T-cell (primary cell): ENCODE measurements around the gene PPM1M. TPM values are rescaled to one million over a fixed set of nuclear protein-coding genes. Genes with fewer than 3 reads are reported as not detected.

Experiments used
- ATAC-seq, 4 experiments: fragments of 200-7000 bp in 3 of 4; fragments of 150-1000 bp in 1 of 4; cut with Tn5 transposase; replicated peaks in 1 of 4; 1 replicate in 3 of 4; 2 replicates in 1 of 4; pipeline ENCODE4 v1.10.0; 2021; ENCODE audit warnings: moderate library complexity in 3 of 4, mild to moderate bottlenecking in 2 of 4, moderate number of reproducible peaks in 1 of 4
- CTCF ChIA-PET, 2 donors: fragments of 300-600 bp; sonication (Branson Sonifier 250); formaldehyde crosslinking; loops; one replicate each; lab custom pipeline; 2022; ENCODE audit warnings: antibody characterized with exemption in 2 of 2; lab: Charles Lee
- POLR2A ChIA-PET, 2 donors: fragments of 300-600 bp; sonication (Branson Sonifier 250); formaldehyde crosslinking; loops; one replicate each; lab custom pipeline; 2022; ENCODE audit warnings: antibody characterized with exemption in 2 of 2; lab: Charles Lee
- DNase-seq, 35 experiments: peaks; one replicate each; pipeline versions ENCODE4 v3.0.0 to v3.0.0-alpha.2; 2013 to 2023
- H3K27ac ChIP-seq: one replicate; pipeline ENCODE4 v1.5.1; 2013; ENCODE audit warnings: low read length
- H3K27me3 ChIP-seq, 2 experiments: replicated peaks in 1 of 2; 1 replicate in 1 of 2; 2 replicates in 1 of 2; pipeline versions ENCODE4 v1.6.1 to v1.7.0; 2013; ENCODE audit warnings: low read length in 1 of 2, mixed read lengths in 1 of 2; ENCODE audit not compliant: control insufficient read depth in 2 of 2, insufficient read depth in 2 of 2; ENCODE audit errors: extremely low read depth in 1 of 2
- H3K36me3 ChIP-seq, 2 donors: 1 replicate in 1 of 2; 2 replicates in 1 of 2; pipeline versions ENCODE4 v1.6.1 to v1.7.0; 2013; ENCODE audit warnings: low read length in 1 of 2; ENCODE audit not compliant: control insufficient read depth in 2 of 2, insufficient read depth in 1 of 2; ENCODE audit errors: extremely low read depth in 1 of 2
- H3K4me1 ChIP-seq, 2 experiments: 1 replicate in 1 of 2; 2 replicates in 1 of 2; pipeline versions ENCODE4 v1.6.1 to v1.7.0; 2013; ENCODE audit warnings: low read length in 2 of 2, mixed read lengths in 1 of 2; ENCODE audit not compliant: insufficient read depth in 2 of 2, control insufficient read depth in 1 of 2; ENCODE audit errors: extremely low read depth in 1 of 2
- H3K4me3 ChIP-seq, 2 donors: 1 replicate in 1 of 2; 2 replicates in 1 of 2; pipeline versions ENCODE4 v1.5.1 to v1.7.0; 2013; ENCODE audit warnings: mild to moderate bottlenecking in 2 of 2, low read length in 1 of 2, moderate library complexity in 1 of 2; ENCODE audit not compliant: control insufficient read depth in 1 of 2; ENCODE audit errors: extremely low read depth in 1 of 2
- H3K9me3 ChIP-seq: 2 replicates; pipeline ENCODE4 v1.7.0; 2013
- H3K27ac Mint-ChIP-seq, 2 donors: one replicate each; pipeline ENCODE4 v1.8.0; 2020 to 2021; ENCODE audit warnings: mild to moderate bottlenecking in 2 of 2, mixed read lengths in 2 of 2
- H3K27me3 Mint-ChIP-seq, 2 donors: one replicate each; pipeline ENCODE4 v1.8.0; 2021 to 2022; ENCODE audit warnings: mixed read lengths in 2 of 2
- H3K36me3 Mint-ChIP-seq: one replicate; pipeline ENCODE4 v1.8.0; 2021; ENCODE audit warnings: mixed read lengths
- H3K4me1 Mint-ChIP-seq, 3 donors: one replicate each; pipeline ENCODE4 v1.8.0; 2020 to 2022; ENCODE audit warnings: mixed read lengths in 3 of 3, mild to moderate bottlenecking in 1 of 3
- H3K4me3 Mint-ChIP-seq, 3 donors: one replicate each; pipeline ENCODE4 v1.8.0; 2020 to 2022; ENCODE audit warnings: mild to moderate bottlenecking in 3 of 3, mixed read lengths in 3 of 3, moderate library complexity in 3 of 3
- H3K9me3 Mint-ChIP-seq, 3 donors: one replicate each; pipeline ENCODE4 v1.8.0; 2020 to 2022; ENCODE audit warnings: mixed read lengths in 3 of 3
- WGBS: methylation state at CpG from one replicate; pipeline ENCODE4 v1.1.5; 2013; ENCODE audit warnings: missing lambda C conversion rate; ENCODE audit not compliant: insufficient coverage; 5-methylcytosine and 5-hydroxymethylcytosine counted together
- total RNA-seq, 35 experiments: library from RNA in 6 of 35; stranded (reverse) in 6 of 35; fragments of 120-200 nt in 1 of 35; gene quantifications; one replicate each; pipeline versions ENCODE4 v1.2.1 to v1.2.4 and lab custom pipeline; 2013 to 2026

PPM1M gene
- total RNA-seq, 5 donors from 2014 or later (not counting 1 experiment from before 2014, with no cell fraction given), result 63.4 to 78.1 (median 73.4) TPM

DNA sequence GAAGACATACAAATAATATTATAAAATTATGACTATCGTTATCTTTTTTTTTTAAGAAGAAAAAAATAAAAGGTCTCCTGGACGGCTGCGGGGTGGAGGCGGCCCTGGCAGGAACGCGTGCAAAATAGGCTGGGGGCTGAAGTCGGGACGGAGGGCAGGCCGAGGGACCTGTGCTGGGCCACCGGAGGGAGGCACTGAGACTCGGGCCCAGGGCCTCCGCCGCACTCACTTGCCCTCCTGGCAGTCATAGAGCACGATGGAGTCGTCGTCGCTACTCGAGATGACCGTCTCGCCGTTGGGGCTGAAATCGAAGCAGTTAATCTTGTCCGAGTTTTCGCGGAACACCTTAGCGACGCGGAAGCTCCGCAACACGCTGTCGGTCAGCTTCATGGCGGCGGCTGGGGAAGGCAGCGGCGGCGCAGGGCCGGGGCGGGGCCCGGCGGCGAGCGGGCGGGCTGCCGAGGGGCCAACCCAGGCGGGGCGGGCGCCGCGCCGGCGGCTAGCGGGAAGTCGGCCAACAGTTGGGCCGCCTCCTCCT, 32.5 kb downstream of the PPM1M start:
- H3K9me3 Mint-ChIP-seq, result no peaks in the 10 kb centered on the region
- Histone ChIP-seq H3K27me3 (no peaks in the 10 kb centered on the region), H3K36me3 (peaks cover 0 to 18% of the 10 kb centered on the region in 2 donors), H3K27ac (peak overlapping the region; percentile 80), H3K4me1 (peaks cover 45 to 62% of the 10 kb centered on the region in 2 experiments), H3K4me3 (peak overlapping the region; percentile 69 to 71), H3K9me3 (no peaks in the 10 kb centered on the region)
- ATAC-seq (peak; percentile 66 to 72 (median 67)), DNase-seq (peak in 16 of 35 experiments; percentile 32 to 75 (median 46))
- no peaks in the 10 kb centered on the region for H3K27me3 Mint-ChIP-seq
- peak overlapping the region; percentile 89 to 92 (median 91) for H3K4me3 Mint-ChIP-seq
- ChIA-PET CTCF (interaction anchor here in 1 of 2 donors (1.1 to 3.9 kb wide), 8 partner anchors 16 to 58 kb away, joined by 3 to 17 read pairs (median 8); partner anchors contain the start of gene TWF2), POLR2A (interaction anchor here (0.6 to 2.2 kb wide), 8 partner anchors 10 to 39 kb away, joined by 3 to 17 read pairs (median 4); partner anchors contain the start of genes GLYCTK (in 1 of the 2) and TWF2 (in 1 of the 2))
- peak overlapping the region; percentile 95 to 98 for H3K27ac Mint-ChIP-seq
- peaks cover 29% of the 10 kb centered on the region for H3K36me3 Mint-ChIP-seq
- H3K4me1 Mint-ChIP-seq, result peaks cover 60 to 81% (median 74%) of the 10 kb centered on the region in 3 donors
- WGBS, result under 1% methylated on average over 53 of the region's 54 CpGs

DNA sequence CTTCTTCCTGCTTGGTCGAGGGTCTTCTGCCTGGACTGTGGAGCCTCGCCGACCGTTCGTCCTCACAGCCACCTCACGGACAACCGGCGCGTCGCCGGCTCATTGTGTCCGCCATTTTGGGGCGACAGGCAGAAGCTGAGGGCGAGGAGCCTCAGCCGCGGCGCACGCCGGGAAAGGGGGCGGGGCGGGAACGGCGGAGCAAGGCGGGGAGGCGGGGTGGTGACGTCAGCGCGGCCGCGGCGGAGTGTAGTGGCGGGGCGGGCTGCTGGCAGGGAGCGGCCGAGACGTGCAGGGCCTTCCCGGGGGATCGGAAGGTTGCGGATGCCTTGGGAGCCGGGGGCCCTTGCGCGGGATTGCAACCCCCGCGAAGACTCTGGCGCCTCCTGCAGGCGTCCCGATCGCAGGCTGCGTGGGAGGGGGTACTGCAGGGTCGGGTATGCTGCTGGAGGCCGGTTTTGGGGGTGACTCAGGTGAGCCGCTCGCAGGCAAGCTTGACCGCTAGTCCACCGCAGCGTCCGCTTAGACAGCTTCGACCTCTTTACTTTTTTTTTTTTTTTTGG, 33.0 kb downstream of the PPM1M start, which contains the start of gene WDR82:
TSS of gene WDR82 (minus strand) at position 140 of the 560 bp plus-strand sequence. CDS start 288 bp downstream, outside the sequence.
- no peaks in the 10 kb centered on the region for H3K27me3 ChIP-seq
- ATAC-seq, result peak; percentile 81 to 87 (median 84)
- WGBS, result 0% methylated on average over 46 of the region's 58 CpGs
- H3K27ac Mint-ChIP-seq, result peak within 1 kb of the TSS; percentile 95 to 98
- peaks cover 48 to 62% of the 10 kb centered on the region in 2 experiments for H3K4me1 ChIP-seq
- peak; percentile 91 to 99 (median 96) for DNase-seq
- ChIA-PET CTCF (interaction anchor here in 1 of 2 donors (1.0 to 3.9 kb wide), 7 partner anchors 16 to 58 kb away, joined by 3 to 17 read pairs (median 6); partner anchors contain the start of gene TWF2), POLR2A (interaction anchor here (1.1 to 3.9 kb wide), 4 partner anchors 7 to 32 kb away, joined by 4 to 20 read pairs (median 6); partner anchors contain the start of gene GLYCTK (in 1 of the 2))
- peak within 1 kb of the TSS; percentile 93 for H3K27ac ChIP-seq
- no peaks in the 10 kb centered on the region for H3K27me3 Mint-ChIP-seq
- H3K9me3 Mint-ChIP-seq, result no peaks in the 10 kb centered on the region
- peaks cover 26% of the 10 kb centered on the region for H3K36me3 Mint-ChIP-seq
- H3K4me3 Mint-ChIP-seq, result peak within 1 kb of the TSS; percentile 89 to 92 (median 91)
- H3K9me3 ChIP-seq, result no peaks in the 10 kb centered on the region
- H3K4me3 ChIP-seq, result peak within 1 kb of the TSS; percentile 69 to 86
- peaks cover 60 to 81% (median 74%) of the 10 kb centered on the region in 3 donors for H3K4me1 Mint-ChIP-seq
- peaks cover 0 to 18% of the 10 kb centered on the region in 2 donors for H3K36me3 ChIP-seq

DNA sequence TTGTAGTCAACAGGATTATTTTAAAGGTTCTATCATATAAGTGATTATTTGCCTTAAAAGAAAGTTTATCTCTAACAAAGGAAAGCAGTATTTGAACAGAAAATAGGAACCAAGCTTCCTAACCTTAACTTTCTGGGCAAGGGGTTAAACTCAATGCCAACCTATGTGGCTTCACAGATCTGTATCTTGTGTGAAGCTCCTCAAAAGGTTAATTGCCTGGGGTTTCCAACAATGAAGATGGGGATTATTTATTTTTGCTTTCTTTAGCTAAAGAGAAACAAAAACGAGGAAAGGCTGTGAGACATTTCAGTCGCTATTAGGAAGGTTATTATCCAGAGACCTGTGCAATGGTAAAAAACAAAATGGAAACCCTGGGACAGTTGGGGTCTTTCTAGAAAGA, 34.0 kb downstream of the PPM1M start:
- no peak for ATAC-seq
- Mint-ChIP-seq H3K4me3 (peak overlapping the region; percentile 89 to 92 (median 91)), H3K9me3 (no peaks in the 10 kb centered on the region), H3K36me3 (peaks cover 22% of the 10 kb centered on the region), H3K27me3 (no peaks in the 10 kb centered on the region), H3K4me1 (peaks cover 57 to 76% (median 72%) of the 10 kb centered on the region in 3 donors), H3K27ac (peak overlapping the region; percentile 95 to 98)
- Histone ChIP-seq H3K4me1 (peaks cover 40 to 62% of the 10 kb centered on the region in 2 experiments), H3K27me3 (no peaks in the 10 kb centered on the region), H3K27ac (peak overlapping the region; percentile 93), H3K4me3 (peak overlapping the region; percentile 69 to 86), H3K36me3 (peaks cover 0 to 11% of the 10 kb centered on the region in 2 donors), H3K9me3 (no peaks in the 10 kb centered on the region)
- POLR2A ChIA-PET, result interaction anchor here (0.7 to 3.9 kb wide), 5 partner anchors 8 to 657 kb away, joined by 3 to 20 read pairs (median 5); partner anchors contain the start of gene GLYCTK (in 1 of the 2)
- CTCF ChIA-PET, result interaction anchor here (0.5 to 3.9 kb wide), 10 partner anchors 8 to 59 kb away, joined by 3 to 17 read pairs (median 6); partner anchors contain the start of gene TWF2 (in 1 of the 2)
- WGBS, result 26% methylated on average over 2 of the region's 2 CpGs
- peak in 1 of 35 experiments; percentile 50 for DNase-seq

DNA sequence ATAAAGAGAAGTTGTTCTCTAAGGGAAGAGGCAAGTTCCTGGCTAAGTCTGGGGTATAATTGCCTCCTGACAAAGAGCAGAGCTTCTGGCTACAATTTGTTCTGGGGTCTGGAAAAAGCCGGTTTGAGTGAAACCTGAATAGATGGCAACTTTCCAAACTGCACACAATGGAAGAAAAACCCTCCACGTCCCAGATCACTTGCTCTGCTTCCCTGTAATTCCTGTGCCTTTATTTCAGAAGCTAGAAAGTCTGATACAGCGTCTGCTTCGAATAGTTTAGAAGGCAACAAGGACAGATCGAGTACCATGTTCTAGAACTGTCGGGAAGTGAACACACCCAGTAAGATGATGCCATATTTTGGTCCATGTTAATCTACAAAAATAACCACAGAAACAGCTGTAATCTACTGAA, 34.5 kb downstream of the PPM1M start:
- CTCF ChIA-PET, result interaction anchor here (0.5 to 3.9 kb wide), 7 partner anchors 9 to 60 kb away, joined by 3 to 17 read pairs (median 5); no protein-coding TSS in a partner anchor
- H3K4me3 ChIP-seq, result no peak overlapping the region
- DNase-seq (no peak), ATAC-seq (no peak)
- peaks cover 0 to 8% of the 10 kb centered on the region in 2 donors for H3K36me3 ChIP-seq
- Mint-ChIP-seq H3K4me1 (peaks cover 58 to 72% (median 71%) of the 10 kb centered on the region in 3 donors), H3K27me3 (no peaks in the 10 kb centered on the region), H3K9me3 (no peaks in the 10 kb centered on the region), H3K4me3 (peak overlapping the region; percentile 89 to 92 (median 91)), H3K27ac (peak overlapping the region; percentile 95 to 98), H3K36me3 (peaks cover 21% of the 10 kb centered on the region)
- no peaks in the 10 kb centered on the region for H3K27me3 ChIP-seq
- POLR2A ChIA-PET, result interaction anchor here (0.6 to 3.9 kb wide), 4 partner anchors 9 to 265 kb away, joined by 3 to 20 read pairs (median 6); no protein-coding TSS in a partner anchor
- peak overlapping the region; percentile 93 for H3K27ac ChIP-seq
- peaks cover 43 to 57% of the 10 kb centered on the region in 2 experiments for H3K4me1 ChIP-seq
- no peaks in the 10 kb centered on the region for H3K9me3 ChIP-seq
- 78% methylated on average over 4 of the region's 6 CpGs for WGBS

DNA sequence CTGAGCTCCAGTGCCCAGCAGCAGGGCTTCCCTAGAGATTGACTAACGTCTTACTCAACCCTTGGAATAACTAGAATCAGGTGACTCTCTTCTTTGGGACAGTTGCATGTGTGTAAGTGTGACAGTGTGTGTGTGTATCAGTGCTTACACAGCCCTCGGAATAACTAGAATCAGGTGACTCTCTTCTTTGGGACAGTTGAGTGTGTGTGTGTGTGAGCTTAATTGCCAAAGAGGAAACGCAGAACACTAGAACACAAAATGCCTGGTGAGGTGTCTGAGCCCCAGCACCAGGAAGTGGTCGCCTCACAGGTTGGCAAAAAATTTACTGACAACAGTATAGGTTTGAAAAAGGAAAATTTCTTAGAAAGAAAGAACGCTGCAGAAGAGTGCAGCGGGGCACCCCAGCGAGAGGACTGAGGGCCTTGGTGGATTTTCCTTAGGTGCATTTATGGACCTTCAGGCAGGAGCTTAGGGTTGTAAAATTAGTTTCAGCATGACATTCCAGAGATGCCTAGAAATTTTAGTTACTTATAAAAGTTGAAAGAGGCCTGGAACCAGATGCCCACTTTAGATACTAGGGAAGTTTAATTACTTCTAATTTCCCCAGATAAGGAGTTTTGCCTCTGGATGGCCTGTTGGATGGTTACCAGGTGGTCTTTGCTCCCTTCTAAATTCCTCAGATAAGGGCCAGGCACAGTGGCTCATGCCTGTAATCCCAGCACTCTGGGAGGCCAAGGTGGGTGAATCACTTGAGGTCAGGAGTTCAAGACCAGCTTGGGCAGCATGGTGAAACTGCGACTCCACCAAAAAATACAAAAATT, 36.6 kb downstream of the PPM1M start:
- Mint-ChIP-seq H3K27me3 (no peaks in the 10 kb centered on the region), H3K4me1 (peaks cover 54 to 66% (median 60%) of the 10 kb centered on the region in 3 donors), H3K9me3 (no peaks in the 10 kb centered on the region), H3K27ac (peak overlapping the region; percentile 93 to 97), H3K4me3 (peak overlapping the region; percentile 37 to 63 (median 53)), H3K36me3 (peaks cover 9% of the 10 kb centered on the region)
- DNase-seq (peak in 33 of 35 experiments; percentile 25 to 72 (median 52)), ATAC-seq (peak; percentile 35 to 55 (median 44))
- ChIA-PET CTCF (interaction anchor here (0.6 to 1.7 kb wide), 9 partner anchors 10 to 63 kb away, joined by 3 to 12 read pairs (median 4); partner anchors contain the start of gene TWF2 (in 1 of the 2)), POLR2A (interaction anchor here (0.8 to 3.9 kb wide), 3 partner anchors 11 to 29 kb away, joined by 3 to 20 read pairs (median 6); no protein-coding TSS in a partner anchor)
- H3K4me1 ChIP-seq, result peaks cover 45 to 62% of the 10 kb centered on the region in 2 experiments
- H3K27me3 ChIP-seq, result no peaks in the 10 kb centered on the region
- peak overlapping the region; percentile 80 for H3K27ac ChIP-seq
- H3K36me3 ChIP-seq, result no peaks in the 10 kb centered on the region
- no peaks in the 10 kb centered on the region for H3K9me3 ChIP-seq
- 0% methylated on average over 5 of the region's 8 CpGs for WGBS
- H3K4me3 ChIP-seq, result peak overlapping the region in 1 of 2 donors; percentile 8
